ENCODE measurements around the gene RNF220.
"Not testable (repeated sequence)": the region's sequence is repeated elsewhere in the genome, so short reads cannot be mapped to it uniquely, and the experiment has no call there.

The RNF220 gene

DNA sequence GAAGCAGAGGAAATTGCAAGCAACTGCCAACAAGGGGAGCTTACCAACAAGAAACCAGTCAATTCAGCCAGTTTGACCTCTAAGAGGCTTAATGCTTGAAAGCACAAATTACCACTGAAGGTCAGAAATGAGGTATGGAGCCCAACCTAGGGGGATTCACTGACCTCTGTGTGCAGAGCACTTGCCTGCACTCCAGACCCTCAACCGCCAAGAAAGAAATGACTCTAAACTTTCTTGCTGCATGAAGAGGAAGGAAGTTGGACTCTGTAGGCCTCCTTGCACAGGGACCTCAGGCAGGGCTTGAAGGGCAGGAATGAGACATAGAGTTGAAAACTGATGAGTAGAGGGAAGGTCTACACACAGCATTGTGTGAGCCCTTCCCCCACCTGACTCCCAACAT is 279.5 kb downstream of the RNF220 start:
- DNase-seq, result no peak

DNA sequence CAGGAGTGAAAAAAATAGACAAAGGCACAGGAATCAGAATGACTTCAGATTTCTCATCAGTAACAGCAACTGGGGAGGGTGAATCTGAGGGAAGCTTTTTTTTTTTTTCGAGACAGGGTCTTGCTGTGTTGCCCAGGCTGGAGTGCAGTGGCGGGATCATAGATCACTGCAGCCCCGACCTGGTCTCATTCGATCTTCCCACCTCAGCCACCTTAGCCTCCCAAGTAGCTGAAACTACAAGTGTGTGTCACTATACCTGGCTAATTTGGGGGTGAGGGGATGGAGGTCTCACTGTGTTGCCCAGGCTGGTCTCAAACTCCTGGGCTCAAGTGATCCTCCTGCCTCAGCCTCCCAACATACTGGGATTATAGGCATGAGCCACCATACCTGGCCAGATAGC is 280.2 kb downstream of the RNF220 start:
- DNase-seq, result no peak

DNA sequence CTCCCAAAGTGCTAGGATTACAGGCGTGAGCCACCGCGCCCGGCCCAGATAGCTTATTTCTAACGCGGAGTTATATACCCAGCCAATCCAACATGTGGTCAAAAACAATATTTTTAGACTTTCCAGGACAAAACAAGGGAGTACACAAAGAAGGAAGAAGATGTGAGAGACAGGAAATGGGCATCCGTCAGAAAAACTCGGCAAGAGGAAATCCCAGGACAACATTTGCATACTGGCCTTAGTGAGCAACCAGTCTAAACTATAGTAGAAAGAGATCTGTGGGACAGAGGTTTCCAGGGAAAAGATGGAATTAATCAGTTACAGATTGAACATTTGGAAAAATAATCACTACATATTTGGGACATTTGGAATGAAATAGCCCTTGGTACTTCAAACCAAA is 280.8 kb downstream of the RNF220 start:
- DNase-seq, result no peak

DNA sequence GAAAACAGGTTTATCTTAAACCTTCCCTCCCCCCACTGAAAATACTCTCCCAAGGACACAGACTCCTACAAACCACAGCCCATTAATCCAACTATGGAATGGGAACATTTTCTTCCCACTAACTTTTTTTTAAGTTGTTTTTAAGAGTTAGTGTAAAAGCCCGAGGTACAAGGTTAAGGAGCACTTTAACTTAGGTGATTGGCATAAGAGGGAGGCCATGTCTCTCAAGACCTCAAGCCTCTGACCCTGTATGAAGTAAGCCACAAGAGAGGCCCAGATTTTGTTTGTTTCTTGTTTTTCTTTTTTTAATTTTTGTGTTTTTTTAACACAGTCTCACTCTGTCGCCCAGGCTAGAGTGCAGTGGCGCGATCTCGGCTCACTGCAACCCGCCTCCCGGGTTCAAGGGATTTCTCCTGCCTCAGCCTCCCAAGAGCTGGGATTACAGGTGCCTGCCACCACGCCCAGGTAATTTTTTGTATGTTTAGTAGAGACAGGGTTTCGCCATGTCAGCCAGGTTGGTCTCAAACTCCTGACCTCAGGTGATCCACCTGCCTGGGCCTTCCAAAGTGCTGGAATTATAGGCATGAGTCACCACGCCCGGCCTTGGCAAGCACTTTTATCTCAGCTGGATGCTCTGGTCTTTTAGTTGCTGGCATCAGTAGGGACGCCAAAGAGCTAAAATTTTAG is 283.8 kb downstream of the RNF220 start:
- no peak for DNase-seq

DNA sequence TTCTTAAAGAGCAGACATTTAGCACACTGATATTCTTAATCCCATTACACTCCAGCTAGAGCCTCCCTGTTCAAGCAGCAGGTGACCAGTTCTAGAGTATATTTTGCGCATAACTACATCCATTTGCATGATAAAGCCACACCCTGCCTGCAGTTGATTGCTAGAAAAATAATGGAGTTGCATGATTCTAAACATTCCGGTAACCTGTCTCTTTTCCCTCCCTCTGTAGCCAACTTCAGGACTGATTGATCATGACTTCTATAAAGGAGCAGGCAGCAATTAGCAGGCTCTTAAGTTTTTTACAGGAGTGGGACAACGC is 284.4 kb downstream of the RNF220 start:
- no peak for DNase-seq

DNA sequence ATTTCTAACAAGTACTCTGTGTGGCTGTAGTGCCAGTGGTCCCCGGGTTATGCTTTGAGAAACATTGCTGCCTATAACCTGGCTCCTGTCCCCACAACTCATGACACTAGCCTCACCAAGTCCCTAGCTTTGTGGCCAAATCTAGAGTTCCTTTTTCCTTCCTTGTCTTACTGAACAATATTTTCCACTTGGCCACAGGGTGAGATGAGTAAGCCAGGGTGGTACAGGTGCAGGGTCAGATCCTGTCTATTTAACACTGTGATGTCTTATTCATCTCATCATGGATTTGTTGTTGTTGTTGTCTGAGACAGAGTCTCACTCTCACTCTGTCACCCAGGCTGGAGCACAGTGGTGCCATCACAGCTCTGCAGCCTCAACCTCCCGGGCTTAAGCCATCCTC is 288.1 kb downstream of the RNF220 start:
- DNase-seq, result no peak

DNA sequence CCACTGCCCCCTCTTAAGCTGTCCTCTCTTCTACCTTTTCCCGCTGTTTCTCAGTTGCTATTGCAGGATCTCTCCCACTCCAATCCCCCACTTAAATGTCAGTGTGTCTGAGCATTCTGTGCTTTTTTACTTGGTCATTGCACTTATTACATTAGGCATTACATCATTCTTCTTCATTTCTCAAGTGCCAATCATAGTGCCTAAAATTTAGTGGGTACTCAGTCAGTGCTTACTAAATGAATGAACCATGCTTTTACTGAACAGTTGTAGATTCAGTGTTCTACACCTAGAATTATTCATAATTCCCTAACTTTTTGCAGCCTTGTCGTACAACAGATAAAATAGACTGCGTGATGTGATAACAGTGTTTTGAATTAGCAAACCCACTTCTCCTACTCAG is 288.8 kb downstream of the RNF220 start:
- DNase-seq, result no peak

GRCh38 chr1:44694863-44695478 is 289.9 kb downstream of the RNF220 start:
- DNase-seq, result no peak

DNA sequence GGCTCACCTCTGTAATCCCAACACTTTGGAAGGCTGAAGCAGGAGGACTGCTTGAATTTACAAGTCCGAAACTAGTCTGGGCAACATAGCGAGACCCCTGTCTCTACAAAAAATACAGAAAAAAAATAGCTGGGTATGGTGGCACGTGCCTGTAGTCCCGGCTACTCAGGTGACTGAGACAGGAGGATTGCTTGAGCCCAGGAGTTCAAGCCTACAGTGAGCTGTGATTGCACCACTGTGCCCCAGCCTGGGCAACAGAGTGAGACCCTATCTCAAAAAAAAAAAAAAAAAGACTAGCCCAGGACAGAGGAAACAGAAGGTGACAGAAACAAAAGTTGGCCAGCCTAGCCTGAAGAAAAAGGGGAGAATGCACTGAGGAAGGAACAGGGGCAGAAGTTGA is 290.6 kb downstream of the RNF220 start:
- no peak for DNase-seq

DNA sequence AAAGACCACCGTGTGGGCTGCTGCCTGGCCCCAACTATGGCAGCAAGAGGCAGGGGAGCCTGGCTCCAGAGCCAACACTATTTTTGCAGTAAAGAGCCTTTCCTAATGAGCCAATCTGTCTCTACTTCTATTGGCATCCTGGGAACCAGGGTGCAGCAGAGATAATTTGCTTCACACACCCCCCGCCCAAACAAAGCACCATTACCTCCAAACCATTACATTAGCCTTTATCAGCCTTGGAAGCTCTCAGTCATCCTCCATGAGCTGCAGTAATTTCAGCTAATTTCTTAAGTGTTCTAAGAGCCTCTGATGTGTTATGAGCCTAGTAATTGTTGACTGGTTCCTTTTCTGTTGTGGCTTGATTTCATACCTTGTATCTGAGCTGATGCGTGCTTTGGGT is 291.0 kb downstream of the RNF220 start:
- DNase-seq, result no peak

GRCh38 chr1:44696789-44697345 is 291.8 kb downstream of the RNF220 start:
- no peak for DNase-seq

DNA sequence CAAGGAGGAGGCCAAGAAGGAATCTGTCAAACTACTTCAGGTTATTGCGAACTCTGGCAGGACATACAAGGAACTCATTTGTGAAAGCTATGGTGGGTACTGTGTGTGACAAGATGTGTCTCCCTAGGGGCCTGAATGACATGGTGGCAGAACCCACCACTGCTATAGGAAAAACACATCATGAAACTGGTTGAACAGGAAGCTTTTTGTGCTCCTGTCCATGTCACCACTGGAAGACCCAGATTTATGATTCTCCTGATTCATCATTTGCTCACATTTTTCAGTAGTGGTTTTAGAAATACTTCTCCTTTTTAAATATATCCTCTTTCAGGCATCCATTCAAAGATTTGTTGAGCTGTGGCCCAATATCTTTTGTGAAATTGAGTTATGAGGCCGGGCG is 293.1 kb downstream of the RNF220 start:
- no peak for DNase-seq

DNA sequence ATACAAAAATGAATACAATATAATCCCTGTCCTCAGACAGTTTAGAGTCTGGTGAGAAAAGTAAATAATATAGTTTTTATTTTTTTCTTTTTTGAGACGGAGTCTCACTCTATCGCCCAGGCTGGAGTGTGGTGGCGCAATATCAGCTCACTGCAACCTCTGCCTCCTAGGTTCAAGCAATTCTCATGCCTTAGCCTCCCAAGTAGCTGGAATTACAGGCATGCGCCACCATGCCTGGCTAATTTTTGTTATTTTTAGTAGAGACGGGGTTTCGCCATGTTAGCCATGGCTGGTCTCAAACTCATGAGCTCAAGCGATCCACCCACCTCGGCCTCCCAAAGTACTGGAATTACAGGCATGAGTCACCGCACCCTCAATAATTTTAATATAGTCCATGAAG is 294.3 kb downstream of the RNF220 start:
- not testable (repeated sequence) for DNase-seq

DNA sequence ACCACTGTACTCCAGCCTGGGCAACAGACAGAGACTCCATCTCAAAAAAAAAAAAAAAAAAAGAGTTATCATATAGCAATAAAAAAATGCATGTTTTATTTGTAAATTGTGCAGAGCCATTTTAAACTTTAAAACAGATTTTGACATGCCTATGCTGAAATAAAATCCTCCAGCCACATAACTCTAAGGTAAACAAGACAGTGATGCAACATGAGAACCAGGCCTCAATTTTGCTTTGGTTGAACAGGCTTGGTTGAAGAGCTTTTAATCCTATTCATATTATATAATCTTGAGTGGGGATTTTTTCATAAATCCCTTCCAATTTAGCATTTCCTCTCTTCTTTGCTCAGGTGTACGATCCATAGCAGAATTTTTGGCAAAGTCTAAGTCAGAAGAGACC is 295.5 kb downstream of the RNF220 start:
- DNase-seq, result peak; percentile 53

DNA sequence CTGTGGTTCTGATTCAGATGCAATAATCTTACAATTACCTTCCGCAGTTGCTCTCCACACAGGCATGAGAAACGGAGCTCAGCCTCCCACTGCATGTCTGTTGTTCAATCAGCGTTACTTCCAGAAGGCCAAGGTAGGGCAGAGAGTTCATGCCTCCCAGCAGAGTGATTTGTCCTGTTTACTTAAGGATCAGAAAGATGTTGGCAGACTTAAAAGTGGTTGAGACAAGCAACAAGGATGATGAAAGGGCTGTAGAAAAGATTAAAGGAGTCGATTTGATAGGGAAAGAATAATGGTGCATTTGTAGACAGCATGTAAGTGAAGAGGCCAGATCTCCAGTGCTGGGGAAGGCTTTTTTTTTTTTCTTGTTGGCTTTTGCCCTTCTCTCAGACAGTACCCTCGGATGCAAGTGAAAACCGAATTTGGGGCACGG is 296.1 kb downstream of the RNF220 start:
- DNase-seq, result peak; percentile 59

Measured in DMS79 (cell line).